Upper lobe of right lung (tissue), 1 donor: Measurements from ENCODE around the gene PDE6H. TPM values are rescaled to one million over a fixed set of nuclear protein-coding genes. Genes with fewer than 3 reads are reported as not detected.

Experiments
- ATAC-seq: fragments of 200-7000 bp; cut with Tn5 transposase; one replicate; pipeline ENCODE4 v1.9.1; 2020; ENCODE audit warnings: mild to moderate bottlenecking, moderate library complexity
- DNase-seq: peaks from one replicate; pipeline ENCODE4 v3.0.0-alpha.2; 2020
- H3K27ac ChIP-seq: fragments of 200-600 bp; one replicate; pipeline ENCODE4 v1.8.0; 2022
- H3K27me3 ChIP-seq: fragments of 200-600 bp; one replicate; pipeline ENCODE4 v1.8.0; 2022; ENCODE audit warnings: mild to moderate bottlenecking
- H3K36me3 ChIP-seq: fragments of 200-600 bp; one replicate; pipeline ENCODE4 v1.8.0; 2022
- H3K4me1 ChIP-seq: fragments of 200-600 bp; one replicate; pipeline ENCODE4 v1.8.0; 2022
- H3K4me3 ChIP-seq: fragments of 200-600 bp; one replicate; pipeline ENCODE4 v1.8.0; 2022; ENCODE audit warnings: mild to moderate bottlenecking
- H3K9me3 ChIP-seq: fragments of 200-600 bp; one replicate; pipeline ENCODE4 v1.8.0; 2022
- CTCF ChIP-seq: fragments of 200-600 bp; IDR thresholded peaks from one replicate; pipeline ENCODE4 v1.8.0; 2022; ENCODE audit warnings: antibody characterized with exemption
- intact Hi-C: fragments of 100-400 bp; cut with DNase I; formaldehyde crosslinking; loops from one replicate; pipeline ENCODE4 v1.11.0; 2022
- total RNA-seq: library from RNA; stranded (reverse); fragmentation: NEBNext Ultra II Directional; extraction: Animal tissue kit (Norgen Biotek cat#: 25700); gene quantifications from one replicate; pipeline ENCODE4 v1.2.1, GENCODE V29; 2021
- donor health status: DM: no; HTN: yes; CAD: no; lungs with severe emphysema.

PDE6H gene
- total RNA-seq, 1 donor from 2014 or later, result not detected

DNA sequence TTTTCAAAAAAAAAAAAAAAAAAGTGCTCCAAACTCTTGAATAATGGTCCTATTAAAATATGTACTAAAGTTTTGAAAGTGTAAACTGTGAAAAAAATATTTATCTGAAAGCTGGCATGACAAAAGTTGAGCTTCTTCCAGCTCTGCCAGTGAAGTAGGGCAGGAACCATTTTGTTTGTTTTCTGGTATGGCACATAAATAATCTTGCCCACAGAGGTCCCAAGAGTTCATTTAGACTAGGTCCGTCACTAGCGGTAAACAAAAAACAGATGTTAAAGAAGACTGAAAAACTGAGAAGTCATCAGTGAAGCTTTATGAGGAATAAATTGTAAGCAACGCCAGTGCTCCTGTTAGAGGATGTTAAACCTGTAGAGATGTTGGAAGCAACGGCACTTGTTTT lies 41.5 kb upstream of the PDE6H start:
- H3K36me3 ChIP-seq, result no peaks in the 10 kb centered on the region
- DNase-seq (no peak), ATAC-seq (no peak)
- H3K27ac ChIP-seq, result no peak overlapping the region
- H3K9me3 ChIP-seq, result no peaks in the 10 kb centered on the region
- H3K27me3 ChIP-seq, result no peaks in the 10 kb centered on the region
- no peak for TF ChIP-seq CTCF
- H3K4me1 ChIP-seq, result peaks cover 19% of the 10 kb centered on the region
- no peak overlapping the region for H3K4me3 ChIP-seq
- intact Hi-C loops, result no loop called here

DNA sequence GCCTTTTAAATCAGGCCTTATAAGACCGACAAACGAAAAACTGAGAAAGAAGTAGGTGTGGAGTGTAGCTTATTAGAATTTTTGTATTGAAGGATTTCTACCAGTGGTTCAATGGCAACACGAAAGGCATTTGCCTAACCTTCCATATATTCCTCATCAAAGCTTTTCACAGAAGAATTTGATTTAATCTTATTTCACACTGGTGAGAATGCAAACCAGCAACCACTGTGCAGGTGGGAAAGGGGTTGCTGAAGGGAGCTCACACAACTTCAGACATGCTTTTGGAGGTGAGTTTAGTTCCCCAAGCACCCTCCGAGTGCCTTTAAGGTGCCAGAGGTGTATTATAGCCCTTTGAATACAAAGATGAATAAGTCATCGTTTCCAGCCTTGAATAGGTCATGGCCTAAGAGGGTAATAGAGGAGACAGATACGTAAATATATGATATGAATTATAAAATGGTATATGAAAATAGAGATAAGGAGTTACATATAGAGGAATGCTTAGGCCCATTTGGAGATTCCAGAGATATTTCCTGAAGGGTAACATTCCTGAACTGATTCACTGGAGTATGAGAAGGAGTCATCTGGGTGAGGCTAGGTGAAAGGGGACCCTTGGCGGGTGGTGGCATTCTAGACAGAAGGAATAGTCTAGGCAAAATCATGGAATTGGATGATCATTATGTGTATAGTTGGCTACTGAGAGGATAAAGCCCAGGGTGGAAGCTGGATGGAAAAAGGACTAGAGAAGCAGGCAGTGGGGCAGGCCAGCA lies 40.9 kb upstream of the PDE6H start:
- intact Hi-C loops, result no loop called here
- H3K27ac ChIP-seq, result no peak overlapping the region
- H3K27me3 ChIP-seq, result no peaks in the 10 kb centered on the region

DNA sequence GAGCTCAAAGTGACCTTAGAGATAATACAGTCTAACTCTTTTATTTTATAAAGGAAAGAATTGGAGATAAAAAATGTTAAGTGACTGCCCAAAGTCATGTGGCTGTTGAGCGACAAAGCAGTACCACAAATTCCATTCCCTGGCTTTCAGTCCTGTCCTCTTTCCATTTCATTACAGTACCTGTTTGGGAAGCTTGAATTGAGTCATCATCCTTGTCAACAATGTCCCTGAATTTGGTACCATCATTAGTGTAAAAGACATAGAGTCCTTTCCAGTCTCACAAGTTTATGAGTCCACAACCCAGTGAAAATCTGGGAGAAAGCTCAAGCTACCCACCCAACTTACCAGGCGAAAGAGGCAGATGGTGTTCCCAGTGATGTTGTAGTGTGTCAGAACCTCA lies 38.3 kb upstream of the PDE6H start:
- Histone ChIP-seq H3K27ac (no peak overlapping the region), H3K9me3 (no peaks in the 10 kb centered on the region), H3K27me3 (no peaks in the 10 kb centered on the region), H3K4me3 (no peak overlapping the region), H3K36me3 (no peaks in the 10 kb centered on the region), H3K4me1 (peaks cover 11% of the 10 kb centered on the region)
- no peak for TF ChIP-seq CTCF
- no peak for ATAC-seq
- no peak for DNase-seq
- intact Hi-C loops, result no loop called here

More for the DNA sequence above, 40.9 kb upstream of the PDE6H start:
- no peak overlapping the region for H3K4me3 ChIP-seq
- ATAC-seq (no peak), DNase-seq (no peak)
- no peak for TF ChIP-seq CTCF
- peaks cover 19% of the 10 kb centered on the region for H3K4me1 ChIP-seq
- no peaks in the 10 kb centered on the region for H3K36me3 ChIP-seq
- H3K9me3 ChIP-seq, result no peaks in the 10 kb centered on the region

- peak; percentile 63 for ATAC-seq
- Histone ChIP-seq H3K4me1 (peaks cover 11% of the 10 kb centered on the region), H3K36me3 (no peaks in the 10 kb centered on the region), H3K4me3 (no peak overlapping the region), H3K27ac (no peak overlapping the region), H3K27me3 (no peaks in the 10 kb centered on the region), H3K9me3 (no peaks in the 10 kb centered on the region)
- DNase-seq, result no peak
- intact Hi-C loops, result no loop called here
- no peak for TF ChIP-seq CTCF
Observed at GRCh38 chr12:14935031-14935430, 37.8 kb upstream of the PDE6H start.

DNA sequence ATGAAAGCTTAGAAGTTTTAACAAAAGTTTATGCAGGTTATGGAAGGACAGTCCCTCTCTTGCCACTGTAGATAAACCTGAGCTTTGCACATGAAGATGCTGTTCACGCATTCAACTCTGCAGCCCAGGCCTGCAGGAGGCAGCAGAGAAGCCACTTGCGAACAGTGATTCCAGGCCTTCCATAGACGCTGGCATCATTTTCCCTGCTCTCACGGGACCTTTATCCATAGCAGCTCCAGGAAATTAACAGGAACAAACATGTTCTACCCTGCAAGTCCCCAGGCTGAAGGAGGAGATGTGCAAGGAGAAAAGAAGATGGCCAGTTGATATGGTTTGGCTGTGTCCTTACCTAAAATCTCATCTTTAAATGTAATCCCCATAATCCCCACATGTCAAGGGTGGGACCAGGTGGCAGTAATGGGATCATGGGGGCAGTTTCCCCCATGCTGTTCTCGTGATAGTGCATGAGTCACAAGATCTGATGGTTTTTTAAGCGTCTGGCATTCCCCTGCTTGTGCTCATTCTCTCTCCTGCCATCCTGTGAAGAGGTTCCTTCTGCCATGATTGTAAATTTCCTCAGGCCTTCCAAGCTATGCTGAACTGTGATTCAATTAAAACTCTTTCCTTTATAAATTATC lies 36.5 kb upstream of the PDE6H start:
- Histone ChIP-seq H3K27me3 (no peaks in the 10 kb centered on the region), H3K9me3 (no peaks in the 10 kb centered on the region), H3K36me3 (peaks cover 5% of the 10 kb centered on the region), H3K4me1 (peaks cover 2% of the 10 kb centered on the region), H3K27ac (no peak overlapping the region), H3K4me3 (no peak overlapping the region)
- no peak for DNase-seq
- no peak for ATAC-seq
- intact Hi-C loops, result no loop called here
- peak; percentile 28 for TF ChIP-seq CTCF
